Tibial nerve (tissue), 4 donors: ENCODE results near the gene VPS33B. TPM values are rescaled to one million over a fixed set of nuclear protein-coding genes. Genes with fewer than 3 reads are reported as not detected.

ENCODE experiments used
- DNase-seq, 2 donors: peaks; one replicate each; pipeline ENCODE4 v3.0.0-alpha.2; 2019; ENCODE audit warnings: low spot score in 2 of 2
- H3K27ac ChIP-seq, 4 donors: fragments of 200-600 bp; sonication (generic) in 3 of 4; one replicate each; pipeline ENCODE4 v1.5.1; 2017 to 2019; ENCODE audit warnings: mild to moderate bottlenecking in 1 of 4
- H3K27me3 ChIP-seq, 2 donors: fragments of 200-600 bp; sonication (generic) in 1 of 2; one replicate each; pipeline versions ENCODE4 v1.5.1 to v1.6.0; 2017 to 2019
- H3K36me3 ChIP-seq, 3 donors: fragments of 200-600 bp; sonication (generic); one replicate each; pipeline ENCODE4 v1.5.1; 2018 to 2019
- H3K4me1 ChIP-seq, 4 donors: fragments of 200-600 bp; sonication (generic) in 3 of 4; one replicate each; pipeline ENCODE4 v1.5.1; 2017 to 2019
- H3K4me3 ChIP-seq, 4 donors: fragments of 200-600 bp; sonication (generic) in 3 of 4; one replicate each; pipeline ENCODE4 v1.5.1; 2017 to 2019; ENCODE audit warnings: mild to moderate bottlenecking in 1 of 4, moderate library complexity in 1 of 4
- H3K9me3 ChIP-seq, 4 donors: fragments of 200-600 bp; sonication (generic) in 3 of 4; one replicate each; pipeline ENCODE4 v1.5.1; 2017 to 2019
- EP300 ChIP-seq, 2 donors: sonication (generic); formaldehyde crosslinking; IDR thresholded peaks; one replicate each; pipeline ENCODE4 v1.6.1; 2017; ENCODE audit warnings: antibody characterized with exemption in 2 of 2, mild to moderate bottlenecking in 1 of 2
- POLR2A ChIP-seq, 2 donors: fragments of 450-650 bp; IDR thresholded peaks; one replicate each; pipeline ENCODE4 v1.6.1; 2017; ENCODE audit warnings: antibody characterized with exemption in 2 of 2, mild to moderate bottlenecking in 2 of 2, moderate library complexity in 2 of 2
- WGBS, 2 donors: methylation state at CpG; one replicate each; pipeline ENCODE4 v1.1.5; 2018; 5-methylcytosine and 5-hydroxymethylcytosine counted together
- total RNA-seq, 4 donors: library from RNA; depleted of rRNA; stranded (reverse); fragments of >200 nt; gene quantifications; one replicate each; pipeline ENCODE4 v1.1.0, GENCODE V29; 2016
- TF ChIP-seq, protein P1 (sequence below), 5 experiments: fragments of 200-600 bp in 3 of 5; fragments of 450-650 bp in 2 of 5; sonication (generic) in 3 of 5; IDR thresholded peaks; one replicate each; pipeline ENCODE4 v1.5.1; 2016 to 2019; ENCODE audit warnings: antibody characterized with exemption in 5 of 5, mild to moderate bottlenecking in 3 of 5, moderate library complexity in 2 of 5

Gene VPS33B
- total RNA-seq, 4 donors from 2014 or later: 8.7 to 10.9 (median 10.1) TPM

DNA sequence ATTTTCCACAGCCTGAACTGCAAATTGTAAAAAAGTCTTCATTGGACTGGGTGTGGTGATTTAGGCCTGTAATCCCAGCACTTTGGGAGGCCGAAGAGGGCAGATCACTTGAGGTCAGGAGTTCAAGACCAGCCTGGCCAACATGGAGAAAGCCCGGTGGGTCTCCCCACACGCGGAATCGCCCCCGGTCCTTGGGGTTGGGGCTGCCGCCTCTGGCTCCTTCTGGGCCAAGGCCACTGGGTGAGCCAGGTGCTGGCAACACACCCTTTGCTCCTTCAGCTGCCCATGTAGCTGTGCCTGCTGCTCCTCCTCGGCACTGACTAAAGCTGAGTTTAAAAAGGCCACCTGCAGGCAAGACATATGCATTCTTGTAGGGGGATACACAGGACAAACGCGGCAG, 9.4 kb upstream of the VPS33B start:
- no peak for TF ChIP-seq POLR2A (IDR thresholded peaks at IDR 0.05)
- TF ChIP-seq, protein P1, sequence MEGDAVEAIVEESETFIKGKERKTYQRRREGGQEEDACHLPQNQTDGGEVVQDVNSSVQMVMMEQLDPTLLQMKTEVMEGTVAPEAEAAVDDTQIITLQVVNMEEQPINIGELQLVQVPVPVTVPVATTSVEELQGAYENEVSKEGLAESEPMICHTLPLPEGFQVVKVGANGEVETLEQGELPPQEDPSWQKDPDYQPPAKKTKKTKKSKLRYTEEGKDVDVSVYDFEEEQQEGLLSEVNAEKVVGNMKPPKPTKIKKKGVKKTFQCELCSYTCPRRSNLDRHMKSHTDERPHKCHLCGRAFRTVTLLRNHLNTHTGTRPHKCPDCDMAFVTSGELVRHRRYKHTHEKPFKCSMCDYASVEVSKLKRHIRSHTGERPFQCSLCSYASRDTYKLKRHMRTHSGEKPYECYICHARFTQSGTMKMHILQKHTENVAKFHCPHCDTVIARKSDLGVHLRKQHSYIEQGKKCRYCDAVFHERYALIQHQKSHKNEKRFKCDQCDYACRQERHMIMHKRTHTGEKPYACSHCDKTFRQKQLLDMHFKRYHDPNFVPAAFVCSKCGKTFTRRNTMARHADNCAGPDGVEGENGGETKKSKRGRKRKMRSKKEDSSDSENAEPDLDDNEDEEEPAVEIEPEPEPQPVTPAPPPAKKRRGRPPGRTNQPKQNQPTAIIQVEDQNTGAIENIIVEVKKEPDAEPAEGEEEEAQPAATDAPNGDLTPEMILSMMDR (IDR thresholded peaks at IDR 0.05): no peak
- TF ChIP-seq EP300 (IDR thresholded peaks at IDR 0.05): no peak
- DNase-seq: no peak
- Histone ChIP-seq H3K9me3 (no peaks in the 10 kb centered on the region), H3K4me1 (no peaks in the 10 kb centered on the region), H3K4me3 (no peak overlapping the region), H3K36me3 (no peaks in the 10 kb centered on the region), H3K27ac (no peak overlapping the region), H3K27me3 (no peaks in the 10 kb centered on the region)
- 69 to 76% methylated on average over 10 of the region's 10 CpGs for WGBS, 2 donors

DNA sequence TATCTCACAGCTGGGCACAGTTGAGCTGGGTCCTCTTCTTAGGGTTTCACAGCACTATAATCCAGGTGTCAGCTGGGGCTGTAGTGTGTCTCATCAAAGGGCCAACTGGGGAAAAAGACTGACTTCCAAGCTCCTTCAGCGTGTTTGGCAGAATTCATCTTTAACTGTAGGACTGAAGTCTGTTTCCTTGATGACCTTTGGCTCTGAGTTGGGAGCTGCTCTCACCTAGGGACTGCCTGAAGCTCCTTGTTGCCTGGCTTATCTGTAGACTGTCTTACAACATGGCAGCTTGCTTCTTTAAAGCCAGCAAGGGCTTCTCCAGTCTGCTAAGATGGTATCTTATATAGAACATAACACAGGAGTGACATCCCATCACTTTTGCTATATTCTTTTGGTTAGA, 5.3 kb upstream of the VPS33B start:
- Histone ChIP-seq H3K27ac (no peak overlapping the region), H3K4me3 (no peak overlapping the region), H3K9me3 (no peaks in the 10 kb centered on the region), H3K27me3 (no peaks in the 10 kb centered on the region), H3K4me1 (peaks cover 0 to 5% (median 0%) of the 10 kb centered on the region in 4 donors), H3K36me3 (no peaks in the 10 kb centered on the region)
- no peak for DNase-seq
- WGBS, 2 donors: 50 to 60% methylated on average over 1 of the region's 1 CpG
- TF ChIP-seq, protein P1 (IDR thresholded peaks at IDR 0.05): no peak
- TF ChIP-seq POLR2A (IDR thresholded peaks at IDR 0.05): no peak
- no peak for TF ChIP-seq EP300 (IDR thresholded peaks at IDR 0.05)

DNA sequence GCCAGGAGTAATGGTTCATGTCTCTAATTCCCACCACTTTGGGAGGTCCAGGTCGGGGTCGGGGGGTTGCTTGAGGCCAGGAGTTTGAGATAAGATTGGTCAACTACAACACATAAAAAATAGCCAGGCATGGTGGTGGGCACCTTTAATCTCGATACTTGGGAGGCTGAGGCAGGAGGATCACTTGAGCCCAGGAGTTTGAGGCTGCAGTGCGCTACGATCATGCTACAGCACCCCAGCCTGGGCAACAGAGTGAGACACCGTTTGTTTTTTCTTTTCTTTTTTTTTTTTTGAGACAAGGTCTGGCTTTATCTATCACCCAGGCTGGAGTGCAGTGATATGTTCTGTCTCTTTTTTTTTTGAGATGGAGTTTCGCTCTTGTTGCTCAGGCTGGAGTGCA, 1.3 kb upstream of the VPS33B start:
- Histone ChIP-seq H3K27me3 (no peaks in the 10 kb centered on the region), H3K4me3 (no peak overlapping the region), H3K9me3 (no peaks in the 10 kb centered on the region), H3K4me1 (peaks cover 0 to 33% (median 13%) of the 10 kb centered on the region in 4 donors), H3K27ac (no peak overlapping the region), H3K36me3 (no peaks in the 10 kb centered on the region)
- no peak for DNase-seq
- 92 to 93% methylated on average over 7 of the region's 7 CpGs for WGBS, 2 donors
- no peak for TF ChIP-seq POLR2A (IDR thresholded peaks at IDR 0.05)
- TF ChIP-seq EP300 (IDR thresholded peaks at IDR 0.05): no peak
- TF ChIP-seq, protein P1 (IDR thresholded peaks at IDR 0.05): no peak

DNA sequence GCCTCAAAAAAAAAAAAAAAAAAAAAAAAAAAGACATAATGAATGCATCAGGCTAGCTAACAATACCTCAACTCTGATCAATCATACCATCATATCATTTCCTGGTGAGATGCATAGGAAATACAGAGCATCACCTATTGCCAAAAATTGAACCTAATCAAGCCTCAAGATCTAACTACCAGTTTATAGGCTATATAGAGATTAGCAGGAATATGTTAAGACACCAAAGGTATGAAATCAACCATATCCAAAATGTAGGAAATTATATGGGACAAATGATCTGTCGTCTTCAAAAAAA, 387 bp upstream of the VPS33B start:
- Histone ChIP-seq H3K9me3 (no peaks in the 10 kb centered on the region), H3K36me3 (peaks cover 0 to 5% (median 0%) of the 10 kb centered on the region in 3 donors), H3K4me1 (peaks cover 0 to 42% (median 13%) of the 10 kb centered on the region in 4 donors), H3K27me3 (no peaks in the 10 kb centered on the region), H3K4me3 (peak overlapping the region; percentile 61 to 96 (median 88)), H3K27ac (peak overlapping the region; percentile 23 to 85 (median 54))
- no peak for DNase-seq
- WGBS, 2 donors: 24 to 29% methylated on average over 1 of the region's 1 CpG
- TF ChIP-seq POLR2A (IDR thresholded peaks at IDR 0.05) (no peak), EP300 (IDR thresholded peaks at IDR 0.05) (no peak)
- TF ChIP-seq, protein P1 (IDR thresholded peaks at IDR 0.05): no peak

DNA sequence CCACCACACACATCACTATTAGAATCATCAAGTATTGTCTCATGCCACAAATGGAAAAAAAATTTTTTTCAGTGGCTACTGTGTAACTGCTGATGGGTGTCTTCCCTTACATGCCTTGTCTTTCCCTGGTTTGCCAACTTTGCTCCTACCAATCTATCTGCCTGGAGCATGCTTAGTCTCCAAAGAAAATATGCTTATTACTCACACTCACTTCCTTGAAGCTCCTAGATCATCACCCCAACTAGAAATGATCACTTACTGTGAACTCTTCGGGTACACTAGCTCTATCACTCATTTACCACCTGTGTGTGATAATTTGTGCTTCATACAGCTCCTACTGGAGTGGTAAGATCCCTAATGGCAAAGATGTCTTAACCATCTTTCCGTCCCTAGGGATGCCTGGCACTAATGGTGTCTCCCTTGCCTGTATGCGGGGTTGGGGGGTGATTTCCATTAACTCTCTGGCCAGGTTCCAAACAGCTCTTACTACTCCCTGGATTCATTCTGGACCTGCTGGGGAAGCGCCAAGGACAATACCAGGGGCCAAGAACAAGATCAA, 799 bp downstream of the VPS33B start:
- Histone ChIP-seq H3K36me3 (peaks cover 0 to 14% (median 0%) of the 10 kb centered on the region in 3 donors), H3K4me1 (peaks cover 0 to 42% (median 13%) of the 10 kb centered on the region in 4 donors), H3K27me3 (no peaks in the 10 kb centered on the region), H3K27ac (peak overlapping the region in 3 of 4 donors; percentile 75 to 85 (median 76)), H3K9me3 (no peaks in the 10 kb centered on the region), H3K4me3 (peak overlapping the region; percentile 61 to 96 (median 88))
- no peak for DNase-seq
- 13 to 17% methylated on average over 4 of the region's 4 CpGs for WGBS, 2 donors
- TF ChIP-seq, protein P1 (IDR thresholded peaks at IDR 0.05): no peak
- no peak for TF ChIP-seq EP300 (IDR thresholded peaks at IDR 0.05)
